Measurements from ENCODE around the gene HSD17B14. TPM values are rescaled to one million over a fixed set of nuclear protein-coding genes. Genes with fewer than 3 reads are reported as not detected.

HSD17B14 gene
- total RNA-seq, 1 experiment from 2014 or later, result 11.2 TPM

DNA sequence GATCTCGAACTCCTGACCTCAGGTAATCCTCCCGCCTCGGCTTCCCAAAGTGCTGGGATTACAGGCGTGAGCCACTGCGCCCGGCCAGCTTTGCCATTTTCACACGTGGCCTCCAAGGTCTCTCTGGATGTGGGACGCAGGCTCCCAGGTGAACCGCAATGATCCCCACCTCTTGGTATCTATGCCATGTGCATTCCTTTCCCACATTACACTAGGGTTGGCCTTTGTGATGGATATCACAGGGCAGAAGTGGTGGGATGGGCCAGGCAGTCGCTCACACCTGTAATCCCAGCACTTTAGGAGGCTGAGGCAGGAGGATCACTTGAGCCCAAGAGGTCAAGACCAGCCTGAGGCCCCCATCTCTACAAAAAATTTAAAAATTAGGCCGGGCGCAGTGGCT is 58.6 kb downstream of the HSD17B14 start:
- H3T11ph ChIP-seq (ENCODE audit: low read length), result no peak overlapping the region
- no peak overlapping the region for H3K27ac Mint-ChIP-seq
- no peak overlapping the region for H2BK120ac ChIP-seq (ENCODE audit: low read depth, low read length, poor library complexity, severe bottlenecking)
- H3K27me3 ChIP-seq (ENCODE audit: insufficient read depth, low read length), result no peaks in the 10 kb centered on the region
- TF ChIP-seq, protein P1, sequence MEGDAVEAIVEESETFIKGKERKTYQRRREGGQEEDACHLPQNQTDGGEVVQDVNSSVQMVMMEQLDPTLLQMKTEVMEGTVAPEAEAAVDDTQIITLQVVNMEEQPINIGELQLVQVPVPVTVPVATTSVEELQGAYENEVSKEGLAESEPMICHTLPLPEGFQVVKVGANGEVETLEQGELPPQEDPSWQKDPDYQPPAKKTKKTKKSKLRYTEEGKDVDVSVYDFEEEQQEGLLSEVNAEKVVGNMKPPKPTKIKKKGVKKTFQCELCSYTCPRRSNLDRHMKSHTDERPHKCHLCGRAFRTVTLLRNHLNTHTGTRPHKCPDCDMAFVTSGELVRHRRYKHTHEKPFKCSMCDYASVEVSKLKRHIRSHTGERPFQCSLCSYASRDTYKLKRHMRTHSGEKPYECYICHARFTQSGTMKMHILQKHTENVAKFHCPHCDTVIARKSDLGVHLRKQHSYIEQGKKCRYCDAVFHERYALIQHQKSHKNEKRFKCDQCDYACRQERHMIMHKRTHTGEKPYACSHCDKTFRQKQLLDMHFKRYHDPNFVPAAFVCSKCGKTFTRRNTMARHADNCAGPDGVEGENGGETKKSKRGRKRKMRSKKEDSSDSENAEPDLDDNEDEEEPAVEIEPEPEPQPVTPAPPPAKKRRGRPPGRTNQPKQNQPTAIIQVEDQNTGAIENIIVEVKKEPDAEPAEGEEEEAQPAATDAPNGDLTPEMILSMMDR (conservative IDR thresholded peaks at IDR 0.05), result no peak
- no peaks in the 10 kb centered on the region for H3K4me1 ChIP-seq (ENCODE audit: insufficient read depth, low read length)
- no peak overlapping the region for H3K56ac ChIP-seq (ENCODE audit: insufficient read length, low read depth, low read length)
- no peak overlapping the region for H4K5ac ChIP-seq (ENCODE audit: insufficient read length, low read depth, low read length)
- H3K23me2 ChIP-seq (ENCODE audit: insufficient read length, low read depth, low read length, poor library complexity, severe bottlenecking), result no peaks in the 10 kb centered on the region
- H3K4me1 Mint-ChIP-seq, result peaks cover 5 to 10% of the 10 kb centered on the region in 2 experiments
- no peak overlapping the region for H3K4ac ChIP-seq (ENCODE audit: low read depth, low read length)
- no peak overlapping the region for H2AFZ ChIP-seq (ENCODE audit: low read length)
- H3K9me3 Mint-ChIP-seq, result no peaks in the 10 kb centered on the region; a peak in 1 of 5 replicates
- no peak overlapping the region for H3K4me2 ChIP-seq (ENCODE audit: insufficient read depth, insufficient read length, low read length)
- no CpG with 5 or more reads among the region's 12 CpGs for WGBS (ENCODE audit: extremely low coverage, insufficient read length, low lambda C conversion rate)
- no peaks in the 10 kb centered on the region; the same call in 1 of the 2 replicates for H3K27me3 Mint-ChIP-seq (ENCODE audit: low read depth)
- H3K18ac ChIP-seq (ENCODE audit: insufficient read length, low read depth, low read length), result no peak overlapping the region
- no peak overlapping the region for H4K91ac ChIP-seq (ENCODE audit: insufficient read length, low read depth, low read length)
- H2BK12ac ChIP-seq (ENCODE audit: insufficient read length, low read depth, low read length), result no peak overlapping the region
- no peaks in the 10 kb centered on the region for H4K20me1 ChIP-seq (ENCODE audit: control insufficient read depth, insufficient read depth, insufficient read length)
- H3K79me2 ChIP-seq (ENCODE audit: insufficient read depth, low read length), result no peaks in the 10 kb centered on the region
- H2AK5ac ChIP-seq (ENCODE audit: insufficient read length, low read length), result no peak overlapping the region
- H3K9me3 ChIP-seq (ENCODE audit: control insufficient read depth, low read depth, low read length), result no peaks in the 10 kb centered on the region
- H3K27ac ChIP-seq (ENCODE audit: insufficient read length, low read depth, low read length), result no peak overlapping the region
- peak; percentile 66 for DNase-seq
- no peak overlapping the region for H2BK15ac ChIP-seq (ENCODE audit: low read depth, low read length)
- H3K14ac ChIP-seq (ENCODE audit: insufficient read depth, low read length), result no peak overlapping the region
- no peak overlapping the region for H2BK5ac ChIP-seq (ENCODE audit: insufficient read length, low read length)
- H3K36me3 Mint-ChIP-seq (ENCODE audit: insufficient read depth in 1 of 3, low read depth in 3 of 3), result no peaks in the 10 kb centered on the region
- H3K4me3 Mint-ChIP-seq, result no peak overlapping the region; a peak in 1 of 5 replicates
- no peak overlapping the region for H2BK20ac ChIP-seq (ENCODE audit: low read depth, low read length, poor library complexity, severe bottlenecking)
- H3K9ac ChIP-seq (ENCODE audit: extremely low read depth, insufficient read length, low read length), result no peak overlapping the region
- no peaks in the 10 kb centered on the region for H3K79me1 ChIP-seq (ENCODE audit: insufficient read depth, low read depth, low read length, poor library complexity, severe bottlenecking)
- no peak overlapping the region for H3K23ac ChIP-seq (ENCODE audit: insufficient read length, low read depth, low read length)
- H4K8ac ChIP-seq (replicated peaks; ENCODE audit: insufficient read length, low read depth, low read length), result no peak overlapping the region

All from H9 (cell line).